ENCODE measurements around the gene ITGAL. TPM values are rescaled to one million over a fixed set of nuclear protein-coding genes. Genes with fewer than 3 reads are reported as not detected.
"Not testable (repeated sequence)": the region's sequence is repeated elsewhere in the genome, so short reads cannot be mapped to it uniquely, and the experiment has no call there.

ITGAL gene
- total RNA-seq, 1 experiment from 2014 or later, result not detected

GRCh38 chr16:30476991-30477390 lies 4.4 kb downstream of the ITGAL start:
- Histone ChIP-seq H2AK5ac (ENCODE audit: insufficient read length, low read length) (no peak overlapping the region), H3K23me2 (ENCODE audit: insufficient read length, low read depth, low read length, poor library complexity, severe bottlenecking) (no peaks in the 10 kb centered on the region), H2BK12ac (ENCODE audit: insufficient read length, low read depth, low read length) (no peak overlapping the region), H3K4me1 (ENCODE audit: insufficient read depth, low read length) (no peaks in the 10 kb centered on the region), H3K18ac (ENCODE audit: insufficient read length, low read depth, low read length) (no peak overlapping the region), H4K8ac (replicated peaks; ENCODE audit: insufficient read length, low read depth, low read length) (no peak overlapping the region), H4K91ac (ENCODE audit: insufficient read length, low read depth, low read length) (no peak overlapping the region), H3K9me3 (ENCODE audit: control insufficient read depth, low read depth, low read length) (no peaks in the 10 kb centered on the region), H3T11ph (ENCODE audit: low read length) (no peak overlapping the region), H3K14ac (ENCODE audit: insufficient read depth, low read length) (no peak overlapping the region), H3K79me1 (ENCODE audit: insufficient read depth, low read depth, low read length, poor library complexity, severe bottlenecking) (no peaks in the 10 kb centered on the region), H3K79me2 (ENCODE audit: insufficient read depth, low read length) (no peaks in the 10 kb centered on the region), H3K27ac (ENCODE audit: insufficient read length, low read depth, low read length) (no peak overlapping the region), H4K20me1 (ENCODE audit: control insufficient read depth, insufficient read depth, insufficient read length) (no peaks in the 10 kb centered on the region), H3K4me2 (ENCODE audit: insufficient read depth, insufficient read length, low read length) (no peak overlapping the region), H3K56ac (ENCODE audit: insufficient read length, low read depth, low read length) (no peak overlapping the region), H2BK15ac (ENCODE audit: low read depth, low read length) (no peak overlapping the region), H4K5ac (ENCODE audit: insufficient read length, low read depth, low read length) (no peak overlapping the region), H3K23ac (ENCODE audit: insufficient read length, low read depth, low read length) (no peak overlapping the region), H2BK20ac (ENCODE audit: low read depth, low read length, poor library complexity, severe bottlenecking) (no peak overlapping the region), H2BK5ac (ENCODE audit: insufficient read length, low read length) (no peak overlapping the region), H3K9ac (ENCODE audit: extremely low read depth, insufficient read length, low read length) (no peak overlapping the region), H2BK120ac (ENCODE audit: low read depth, low read length, poor library complexity, severe bottlenecking) (no peak overlapping the region), H3K27me3 (ENCODE audit: insufficient read depth, low read length) (no peaks in the 10 kb centered on the region), H3K4ac (ENCODE audit: low read depth, low read length) (no peak overlapping the region), H2AFZ (ENCODE audit: low read length) (no peak overlapping the region)
- Mint-ChIP-seq H3K4me1 (no peaks in the 10 kb centered on the region), H3K27me3 (ENCODE audit: low read depth) (peaks cover 29% of the 10 kb centered on the region), H3K27ac (no peak overlapping the region), H3K36me3 (ENCODE audit: insufficient read depth in 1 of 3, low read depth in 3 of 3) (no peaks in the 10 kb centered on the region), H3K9me3 (no peaks in the 10 kb centered on the region), H3K4me3 (no peak overlapping the region)
- TF ChIP-seq CTCF (conservative IDR thresholded peaks at IDR 0.05), result no peak
- WGBS (ENCODE audit: extremely low coverage, insufficient read length, low lambda C conversion rate), result no CpG with 5 or more reads among the region's 3 CpGs
- no peak for DNase-seq

- not testable (repeated sequence) for H3K4me1 ChIP-seq (ENCODE audit: insufficient read depth, low read length); H2BK5ac ChIP-seq (ENCODE audit: insufficient read length, low read length); H4K91ac ChIP-seq (ENCODE audit: insufficient read length, low read depth, low read length); H3K9ac ChIP-seq (ENCODE audit: extremely low read depth, insufficient read length, low read length); H4K8ac ChIP-seq (replicated peaks; ENCODE audit: insufficient read length, low read depth, low read length); H3K9me3 ChIP-seq (ENCODE audit: control insufficient read depth, low read depth, low read length); H3K23me2 ChIP-seq (ENCODE audit: insufficient read length, low read depth, low read length, poor library complexity, severe bottlenecking); H3K27ac ChIP-seq (ENCODE audit: insufficient read length, low read depth, low read length); H3K9me3 Mint-ChIP-seq; H2AK5ac ChIP-seq (ENCODE audit: insufficient read length, low read length); H3K79me2 ChIP-seq (ENCODE audit: insufficient read depth, low read length); H3K27me3 ChIP-seq (ENCODE audit: insufficient read depth, low read length); H4K5ac ChIP-seq (ENCODE audit: insufficient read length, low read depth, low read length); H3K14ac ChIP-seq (ENCODE audit: insufficient read depth, low read length); H3K4ac ChIP-seq (ENCODE audit: low read depth, low read length); DNase-seq; H2BK12ac ChIP-seq (ENCODE audit: insufficient read length, low read depth, low read length); H2AFZ ChIP-seq (ENCODE audit: low read length); H2BK15ac ChIP-seq (ENCODE audit: low read depth, low read length); H3K79me1 ChIP-seq (ENCODE audit: insufficient read depth, low read depth, low read length, poor library complexity, severe bottlenecking); H3K18ac ChIP-seq (ENCODE audit: insufficient read length, low read depth, low read length); H3K23ac ChIP-seq (ENCODE audit: insufficient read length, low read depth, low read length); H3K4me1 Mint-ChIP-seq; H3K56ac ChIP-seq (ENCODE audit: insufficient read length, low read depth, low read length); H3K36me3 Mint-ChIP-seq (ENCODE audit: insufficient read depth in 1 of 3, low read depth in 3 of 3); H4K20me1 ChIP-seq (ENCODE audit: control insufficient read depth, insufficient read depth, insufficient read length); H3K4me3 Mint-ChIP-seq; H2BK20ac ChIP-seq (ENCODE audit: low read depth, low read length, poor library complexity, severe bottlenecking); H3K27ac Mint-ChIP-seq; H3T11ph ChIP-seq (ENCODE audit: low read length); H2BK120ac ChIP-seq (ENCODE audit: low read depth, low read length, poor library complexity, severe bottlenecking); H3K4me2 ChIP-seq (ENCODE audit: insufficient read depth, insufficient read length, low read length)
- WGBS (ENCODE audit: extremely low coverage, insufficient read length, low lambda C conversion rate), result no CpG with 5 or more reads among the region's 3 CpGs
- peaks cover 31% of the 10 kb centered on the region for H3K27me3 Mint-ChIP-seq (ENCODE audit: low read depth)
These were observed 5.2 kb downstream of the ITGAL start for GRCh38 chr16:30477773-30478172.

Data from H9 (cell line).